GM20000 (cell line): Measurements from ENCODE around the gene CEP112.

Experiments used
- DNase-seq: peaks from one replicate; pipeline ENCODE4 v3.0.0; 2012; ENCODE audit warnings: low spot score
- CTCF ChIP-seq: IDR thresholded peaks from 2 replicates; pipeline ENCODE4 v1.5.1; 2012; ENCODE audit warnings: mild to moderate bottlenecking, control low read depth; ENCODE audit errors: extremely low read depth, missing control alignments

The CEP112 gene

GRCh38 chr17:65956814-65957213 is 235.1 kb downstream of the CEP112 start:
- DNase-seq: no peak
- TF ChIP-seq CTCF: no peak

- no peak for DNase-seq
- no peak for TF ChIP-seq CTCF
Observed at GRCh38 chr17:65954148-65954449, 237.8 kb downstream of the CEP112 start.

GRCh38 chr17:65953316-65954147 is 238.4 kb downstream of the CEP112 start:
- no peak for DNase-seq
- TF ChIP-seq CTCF: no peak

GRCh38 chr17:65952586-65952985 is 239.3 kb downstream of the CEP112 start:
- TF ChIP-seq CTCF: no peak
- DNase-seq: no peak

- no peak for TF ChIP-seq CTCF
- DNase-seq: no peak
Observed at GRCh38 chr17:65952015-65952414, 239.9 kb downstream of the CEP112 start.

- TF ChIP-seq CTCF: no peak
- DNase-seq: no peak
Observed at GRCh38 chr17:65947831-65948230, 244.1 kb downstream of the CEP112 start.

- DNase-seq: no peak
- no peak for TF ChIP-seq CTCF
Observed at GRCh38 chr17:65942592-65942991, 249.3 kb downstream of the CEP112 start.
